ENCODE data around the gene RYR3.

RYR3 gene

DNA sequence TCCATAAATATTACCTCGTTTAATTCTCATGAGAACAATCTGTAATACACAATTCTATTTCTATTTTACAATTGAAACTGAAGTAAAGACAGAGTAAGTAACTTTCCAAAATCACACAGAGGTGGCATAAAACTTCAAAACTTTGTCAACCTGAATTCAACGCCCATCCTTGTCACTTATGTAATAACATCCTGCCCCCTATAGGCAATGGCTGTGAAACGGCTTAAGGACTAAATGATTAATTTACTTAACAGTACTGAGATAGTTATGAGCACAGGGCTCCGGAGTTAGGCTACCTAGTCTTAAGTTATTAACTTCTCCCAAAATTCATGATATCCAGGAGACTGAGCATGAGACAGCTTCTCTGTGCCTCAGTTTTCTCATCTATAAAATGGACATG is 364.5 kb downstream of the RYR3 start:
- DNase-seq (ENCODE audit: low spot score) (no peak), ATAC-seq (ENCODE audit: low read depth) (peak; percentile 49; the same call in 2 of the 3 replicates)
- TF ChIP-seq, protein P1, sequence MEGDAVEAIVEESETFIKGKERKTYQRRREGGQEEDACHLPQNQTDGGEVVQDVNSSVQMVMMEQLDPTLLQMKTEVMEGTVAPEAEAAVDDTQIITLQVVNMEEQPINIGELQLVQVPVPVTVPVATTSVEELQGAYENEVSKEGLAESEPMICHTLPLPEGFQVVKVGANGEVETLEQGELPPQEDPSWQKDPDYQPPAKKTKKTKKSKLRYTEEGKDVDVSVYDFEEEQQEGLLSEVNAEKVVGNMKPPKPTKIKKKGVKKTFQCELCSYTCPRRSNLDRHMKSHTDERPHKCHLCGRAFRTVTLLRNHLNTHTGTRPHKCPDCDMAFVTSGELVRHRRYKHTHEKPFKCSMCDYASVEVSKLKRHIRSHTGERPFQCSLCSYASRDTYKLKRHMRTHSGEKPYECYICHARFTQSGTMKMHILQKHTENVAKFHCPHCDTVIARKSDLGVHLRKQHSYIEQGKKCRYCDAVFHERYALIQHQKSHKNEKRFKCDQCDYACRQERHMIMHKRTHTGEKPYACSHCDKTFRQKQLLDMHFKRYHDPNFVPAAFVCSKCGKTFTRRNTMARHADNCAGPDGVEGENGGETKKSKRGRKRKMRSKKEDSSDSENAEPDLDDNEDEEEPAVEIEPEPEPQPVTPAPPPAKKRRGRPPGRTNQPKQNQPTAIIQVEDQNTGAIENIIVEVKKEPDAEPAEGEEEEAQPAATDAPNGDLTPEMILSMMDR (IDR thresholded peaks at IDR 0.05; ENCODE audit: poor library complexity, severe bottlenecking), result peak; percentile 67

GRCh38 chr15:33677238-33677830 is 366.6 kb downstream of the RYR3 start:
- Histone ChIP-seq H3K36me3 (ENCODE audit: low read depth) (no peaks in the 10 kb centered on the region), H3K27me3 (ENCODE audit: insufficient read depth, poor library complexity, severe bottlenecking) (peaks cover 7% of the 10 kb centered on the region), H3K9me3 (ENCODE audit: severe bottlenecking) (no peaks in the 10 kb centered on the region), H3K27ac (ENCODE audit: poor library complexity, severe bottlenecking) (no peak overlapping the region), H3K4me1 (ENCODE audit: insufficient read depth, poor library complexity, severe bottlenecking) (no peaks in the 10 kb centered on the region), H3K4me3 (ENCODE audit: severe bottlenecking) (no peak overlapping the region)
- ATAC-seq (ENCODE audit: low read depth) (no peak), DNase-seq (ENCODE audit: low spot score) (no peak)
- TF ChIP-seq, protein P1 (IDR thresholded peaks at IDR 0.05; ENCODE audit: poor library complexity, severe bottlenecking), result no peak

More for the DNA sequence above, 364.5 kb downstream of the RYR3 start:
- Histone ChIP-seq H3K27ac (ENCODE audit: poor library complexity, severe bottlenecking) (no peak overlapping the region), H3K4me1 (ENCODE audit: insufficient read depth, poor library complexity, severe bottlenecking) (no peaks in the 10 kb centered on the region), H3K36me3 (ENCODE audit: low read depth) (no peaks in the 10 kb centered on the region), H3K4me3 (ENCODE audit: severe bottlenecking) (no peak overlapping the region), H3K27me3 (ENCODE audit: insufficient read depth, poor library complexity, severe bottlenecking) (peaks cover 9% of the 10 kb centered on the region), H3K9me3 (ENCODE audit: severe bottlenecking) (no peaks in the 10 kb centered on the region)

DNA sequence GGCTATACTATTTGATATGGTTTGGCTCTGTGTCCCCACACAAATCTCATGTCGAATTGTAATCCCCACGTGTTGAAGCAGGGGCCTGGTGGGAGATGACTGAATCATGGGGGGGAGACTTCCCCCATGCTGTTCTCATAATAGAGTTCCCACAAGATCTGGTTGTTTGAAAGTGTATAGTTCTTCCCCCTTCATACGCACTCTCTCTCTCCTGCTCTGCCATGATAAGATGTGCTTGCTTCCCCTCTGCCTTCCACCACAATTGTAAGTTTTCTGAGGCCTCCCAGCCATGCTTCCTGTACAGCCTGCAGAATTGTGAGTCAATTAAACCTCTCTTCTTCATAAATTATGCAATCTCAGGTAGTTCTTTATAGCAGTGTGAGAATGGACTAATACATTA is 367.4 kb downstream of the RYR3 start:
- Histone ChIP-seq H3K4me3 (ENCODE audit: severe bottlenecking) (no peak overlapping the region), H3K27me3 (ENCODE audit: insufficient read depth, poor library complexity, severe bottlenecking) (peaks cover 3% of the 10 kb centered on the region), H3K4me1 (ENCODE audit: insufficient read depth, poor library complexity, severe bottlenecking) (no peaks in the 10 kb centered on the region), H3K27ac (ENCODE audit: poor library complexity, severe bottlenecking) (no peak overlapping the region), H3K9me3 (ENCODE audit: severe bottlenecking) (no peaks in the 10 kb centered on the region), H3K36me3 (ENCODE audit: low read depth) (no peaks in the 10 kb centered on the region)
- no peak for ATAC-seq (ENCODE audit: low read depth)
- TF ChIP-seq, protein P1 (IDR thresholded peaks at IDR 0.05; ENCODE audit: poor library complexity, severe bottlenecking), result no peak
- no peak for DNase-seq (ENCODE audit: low spot score)

DNA sequence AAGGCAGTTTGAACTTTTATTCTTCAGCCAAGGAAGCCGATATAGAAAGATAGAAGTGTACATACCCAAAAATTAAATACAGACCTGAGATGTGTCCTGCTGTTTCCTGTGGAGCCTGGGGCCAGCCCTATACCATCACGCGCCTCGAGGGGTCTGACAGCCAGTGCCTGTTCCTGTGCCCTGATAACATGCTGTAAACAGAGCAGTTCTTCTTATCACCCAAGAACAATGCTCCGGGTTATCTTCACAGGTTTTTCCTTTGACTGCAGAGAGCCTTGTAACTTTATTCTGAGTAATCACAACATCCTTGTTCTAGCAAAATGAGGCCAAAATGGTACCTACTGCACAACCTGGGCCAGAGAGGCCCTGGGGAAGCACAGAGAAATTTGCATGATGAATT is 367.8 kb downstream of the RYR3 start:
- H3K27ac ChIP-seq (ENCODE audit: poor library complexity, severe bottlenecking), result no peak overlapping the region
- DNase-seq (ENCODE audit: low spot score), result no peak
- H3K4me3 ChIP-seq (ENCODE audit: severe bottlenecking), result no peak overlapping the region
- no peak for ATAC-seq (ENCODE audit: low read depth)
- TF ChIP-seq, protein P1 (IDR thresholded peaks at IDR 0.05; ENCODE audit: poor library complexity, severe bottlenecking), result no peak
- H3K27me3 ChIP-seq (ENCODE audit: insufficient read depth, poor library complexity, severe bottlenecking), result no peaks in the 10 kb centered on the region
- H3K36me3 ChIP-seq (ENCODE audit: low read depth), result no peaks in the 10 kb centered on the region
- H3K4me1 ChIP-seq (ENCODE audit: insufficient read depth, poor library complexity, severe bottlenecking), result no peaks in the 10 kb centered on the region
- H3K9me3 ChIP-seq (ENCODE audit: severe bottlenecking), result no peaks in the 10 kb centered on the region

DNA sequence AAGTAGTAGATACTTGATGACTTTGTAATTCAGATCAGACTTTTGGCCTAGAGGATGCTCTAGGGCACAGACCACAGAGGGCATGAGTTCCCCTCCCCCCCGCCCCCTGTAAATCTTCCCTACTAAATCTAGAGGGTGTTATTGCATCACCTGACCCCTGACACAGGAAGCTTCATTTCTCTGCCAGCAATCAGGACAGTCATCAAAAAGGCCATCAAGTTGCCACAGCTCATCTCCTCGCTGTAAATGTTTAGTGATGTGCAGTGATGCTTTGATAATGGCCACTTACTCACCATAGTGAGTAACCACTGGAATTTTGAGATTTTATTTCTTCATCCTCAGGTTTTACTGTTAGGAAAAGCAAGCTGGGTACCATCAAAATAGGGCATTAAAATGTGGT is 368.3 kb downstream of the RYR3 start:
- H3K27me3 ChIP-seq (ENCODE audit: insufficient read depth, poor library complexity, severe bottlenecking), result peaks cover under 1% of the 10 kb centered on the region
- ATAC-seq (ENCODE audit: low read depth) (no peak), DNase-seq (ENCODE audit: low spot score) (no peak)
- TF ChIP-seq, protein P1 (IDR thresholded peaks at IDR 0.05; ENCODE audit: poor library complexity, severe bottlenecking), result no peak
- H3K4me1 ChIP-seq (ENCODE audit: insufficient read depth, poor library complexity, severe bottlenecking), result no peaks in the 10 kb centered on the region
- no peaks in the 10 kb centered on the region for H3K36me3 ChIP-seq (ENCODE audit: low read depth)
- no peak overlapping the region for H3K27ac ChIP-seq (ENCODE audit: poor library complexity, severe bottlenecking)
- no peak overlapping the region for H3K4me3 ChIP-seq (ENCODE audit: severe bottlenecking)
- no peaks in the 10 kb centered on the region for H3K9me3 ChIP-seq (ENCODE audit: severe bottlenecking)
